Activated CD4-positive, alpha-beta T cell treated with anti-CD3 and anti-CD28 coated beads, Interleukin-10, Interleukin-2, amounts not matched to agents 100 ng/mL and 50 ng/mL, durations not matched to agents 16 hours and 8 hours (primary cell): Measurements from ENCODE around the gene SRCAP.

ENCODE experiments used
- DNase-seq: peaks from one replicate; pipeline ENCODE4 v3.0.0-alpha.2; 2020

Gene SRCAP

GRCh38 chr16:30698816-30699614 is at the start of gene SRCAP:
Gene SRCAP (plus strand): TSS chr16:30699171. CDS start chr16:30700825, 1,654 bp downstream.
- peak; percentile 94 for DNase-seq

- DNase-seq = peak; percentile 33
Observed at GRCh38 chr16:30649725-30650368, 49.1 kb upstream of the SRCAP start.

DNA sequence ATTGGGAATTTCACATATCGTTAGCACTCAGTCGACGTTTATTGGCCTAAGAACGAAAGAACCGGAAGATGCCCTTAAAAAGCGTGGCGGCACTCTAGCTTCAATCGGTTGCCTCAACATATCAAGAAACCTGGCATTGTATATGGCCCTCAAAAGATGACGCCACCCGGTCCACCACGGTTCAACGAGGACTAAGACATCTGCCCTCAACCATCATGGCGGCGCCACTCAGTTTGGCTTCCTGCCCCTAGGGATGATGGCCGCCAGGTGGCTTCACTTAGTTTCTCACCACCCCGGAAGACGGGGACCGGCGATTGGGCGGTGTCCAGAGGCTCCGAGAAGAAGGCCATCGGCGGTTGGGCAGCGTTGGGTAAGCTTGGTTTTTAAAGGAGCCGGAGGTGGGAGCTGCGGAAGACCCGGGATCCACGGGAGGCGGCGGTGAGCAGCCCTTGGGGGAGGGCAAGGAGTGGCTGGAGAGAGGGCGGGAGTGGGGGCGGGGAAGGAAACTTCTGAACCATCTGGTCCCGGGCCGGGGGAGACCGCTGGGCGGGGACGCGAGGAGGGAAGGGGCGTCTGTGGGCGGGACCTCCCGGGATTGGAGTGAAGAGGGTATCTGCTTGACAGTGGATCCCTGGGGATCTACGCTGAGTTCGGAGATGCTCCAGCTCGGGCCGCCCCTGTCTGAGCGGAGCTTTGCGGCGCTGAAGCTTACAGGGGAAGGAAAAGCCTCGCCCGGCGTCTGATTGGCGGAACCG is 48.4 kb upstream of the SRCAP start, which contains the start of gene PRR14:
Gene PRR14 (plus strand): TSS at position 592 of the 755 bp plus-strand sequence. CDS start 686 bp downstream, outside the sequence.
- DNase-seq = peak; percentile 100

GRCh38 chr16:30651124-30652004 is 47.6 kb upstream of the SRCAP start:
- peak; percentile 88 for DNase-seq

- no peak for DNase-seq
Observed at GRCh38 chr16:30652005-30652296, 47.0 kb upstream of the SRCAP start.

- no peak for DNase-seq
Observed at GRCh38 chr16:30652718-30653117, 46.3 kb upstream of the SRCAP start.

DNA sequence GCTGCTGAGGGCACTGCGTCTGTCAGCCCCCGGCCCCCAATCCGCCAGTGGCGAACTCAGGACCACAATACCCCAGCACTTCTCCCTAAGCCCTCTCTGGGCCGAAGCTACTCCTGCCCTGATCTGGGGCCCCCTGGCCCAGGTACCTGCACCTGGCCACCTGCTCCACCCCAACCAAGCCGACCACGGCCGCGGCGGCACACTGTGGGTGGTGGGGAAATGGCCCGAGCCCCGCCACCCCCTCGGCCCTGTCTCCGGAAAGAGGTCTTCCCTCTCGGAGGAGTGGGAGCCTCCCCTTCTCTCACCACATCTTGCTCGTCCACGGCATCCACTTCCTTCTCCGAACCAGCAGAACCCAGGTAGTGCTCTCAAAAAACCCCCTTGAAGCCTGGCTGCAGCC is 44.1 kb upstream of the SRCAP start:
- no peak for DNase-seq

DNA sequence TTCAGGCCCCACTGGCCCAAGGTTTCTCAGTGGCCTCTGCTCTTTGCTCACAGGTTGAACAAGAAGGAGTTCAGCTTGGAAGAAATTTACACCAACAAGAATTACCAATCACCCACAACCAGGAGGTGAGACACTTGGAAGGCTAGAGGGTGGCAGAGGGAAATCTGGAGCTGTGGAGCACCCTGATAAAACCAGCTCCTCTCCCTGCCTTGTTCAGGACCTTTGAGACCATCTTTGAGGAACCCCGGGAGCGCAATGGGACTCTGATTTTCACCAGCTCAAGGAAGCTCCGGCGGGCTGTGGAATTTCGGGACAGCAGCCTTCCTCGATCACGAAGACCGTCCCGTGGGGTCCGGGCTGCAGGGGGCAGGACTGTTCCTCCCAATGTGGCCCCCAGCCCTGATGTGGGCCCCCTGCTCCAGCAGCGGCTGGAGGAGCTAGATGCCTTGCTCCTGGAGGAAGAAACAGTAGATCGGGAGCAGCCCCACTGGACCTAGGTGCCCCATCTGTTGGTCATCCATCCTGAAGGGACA is 43.1 kb upstream of the SRCAP start:
- no peak for DNase-seq

- DNase-seq = no peak
Observed at GRCh38 chr16:30656388-30656787, 42.6 kb upstream of the SRCAP start.

- DNase-seq = no peak
Observed at GRCh38 chr16:30656974-30657865, 41.8 kb upstream of the SRCAP start.

DNA sequence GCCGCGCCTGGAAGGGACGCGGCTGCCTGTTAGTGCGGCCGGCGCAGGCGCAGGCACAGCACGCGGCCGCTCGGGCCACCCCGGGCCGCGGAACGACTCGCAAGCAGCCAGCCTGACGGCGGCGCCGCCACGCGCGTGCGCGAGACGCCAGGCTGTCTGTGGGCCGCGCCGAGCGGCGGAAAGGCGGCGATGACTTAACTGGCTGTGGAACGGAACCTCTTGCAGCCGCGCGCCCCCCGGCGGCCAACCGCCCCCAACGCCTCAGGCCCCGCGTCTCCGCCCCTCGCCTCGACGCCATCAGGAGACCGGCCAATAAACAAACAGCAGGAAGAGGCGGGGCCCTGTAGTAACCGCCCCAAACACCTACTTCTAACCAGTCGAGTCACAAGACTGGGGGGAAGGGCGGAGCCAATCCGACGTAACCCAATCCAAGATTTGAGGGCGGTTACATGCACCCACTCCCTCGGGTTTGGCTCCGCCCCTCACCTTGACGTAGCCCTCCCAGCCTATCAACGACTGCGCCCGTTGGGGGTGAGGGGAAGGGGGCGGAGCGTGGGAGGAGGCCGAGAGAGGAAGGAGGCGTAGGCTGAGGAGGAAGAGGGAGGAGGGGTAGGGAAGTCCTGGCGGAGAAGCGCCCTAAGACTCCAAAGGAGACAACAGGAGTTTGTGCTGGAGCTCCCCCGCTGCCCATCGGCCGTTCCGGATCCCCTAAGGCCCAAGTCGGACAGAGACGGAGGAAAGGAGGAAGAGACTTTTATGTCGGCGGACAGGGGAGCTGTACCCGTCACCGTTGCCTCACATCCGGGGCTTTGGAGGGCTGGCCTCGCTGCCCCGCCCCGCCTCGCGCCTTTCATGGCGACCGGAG is 40.9 kb upstream of the SRCAP start, which contains the start of gene FBRS:
Gene FBRS (plus strand): TSS at position 566 of the 865 bp plus-strand sequence. CDS start 1,088 bp downstream, outside the sequence.
- peak; percentile 100 for DNase-seq

GRCh38 chr16:30658731-30659506 is 40.1 kb upstream of the SRCAP start:
- DNase-seq = no peak

GRCh38 chr16:30659507-30660423 is 39.2 kb upstream of the SRCAP start:
- DNase-seq = peak; percentile 61

- peak; percentile 89 for DNase-seq
Observed at GRCh38 chr16:30660424-30661261, 38.3 kb upstream of the SRCAP start.

DNA sequence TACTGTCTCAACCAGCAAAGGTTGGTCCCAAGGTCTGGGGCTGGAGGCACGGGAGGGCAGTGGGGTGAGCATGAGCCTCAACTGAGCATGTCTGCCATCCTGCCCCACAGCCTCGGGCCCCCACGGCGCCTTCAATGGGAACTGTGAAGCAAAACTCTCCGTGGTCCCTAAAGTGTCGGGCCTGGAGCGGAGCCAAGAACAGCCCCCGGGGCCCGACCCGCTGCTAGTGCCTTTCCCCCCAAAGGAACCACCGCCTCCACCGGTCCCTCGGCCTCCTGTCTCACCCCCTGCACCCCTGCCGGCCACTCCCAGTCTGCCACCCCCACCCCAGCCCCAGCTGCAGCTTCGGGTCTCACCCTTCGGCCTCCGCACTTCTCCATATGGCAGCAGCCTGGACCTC is 36.5 kb upstream of the SRCAP start:
- DNase-seq = no peak

- DNase-seq = no peak
Observed at GRCh38 chr16:30663038-30663437, 35.9 kb upstream of the SRCAP start.

DNA sequence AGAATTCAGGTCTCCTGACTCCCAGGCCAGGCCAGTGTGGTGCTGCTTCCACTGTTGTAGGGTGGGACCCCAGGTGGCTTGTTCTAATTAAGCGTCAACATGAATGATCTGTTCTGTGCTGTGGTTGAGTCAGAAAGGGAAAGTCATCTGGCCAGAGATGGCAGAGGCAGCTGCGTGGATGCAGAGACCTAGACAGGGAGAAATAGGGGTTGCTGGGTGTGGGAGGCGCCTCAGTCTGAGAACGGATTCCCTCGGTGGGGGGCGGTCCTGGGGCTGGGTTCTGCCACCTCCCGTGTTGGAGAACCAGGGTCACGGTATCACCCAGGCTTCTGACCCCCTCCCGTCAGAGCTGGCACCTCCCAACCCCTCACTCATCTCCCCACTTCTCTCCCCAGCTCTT is 35.2 kb upstream of the SRCAP start:
- peak; percentile 21 for DNase-seq
